Stimulated activated CD8-positive, alpha-beta memory T cell treated with anti-CD3 and anti-CD28 coated beads, Interleukin-15, amount 100 ng/mL, for 48 hours (primary cell): Measurements from ENCODE around the gene PDE7B.
A peak's percentile ranks its signal among the peaks of the same experiment; 100 is the strongest.

ENCODE experiments used
- DNase-seq, 2 donors: peaks; one replicate each; pipeline ENCODE4 v3.0.0-alpha.2; 2020; ENCODE audit warnings: low read depth in 2 of 2

PDE7B gene

DNA sequence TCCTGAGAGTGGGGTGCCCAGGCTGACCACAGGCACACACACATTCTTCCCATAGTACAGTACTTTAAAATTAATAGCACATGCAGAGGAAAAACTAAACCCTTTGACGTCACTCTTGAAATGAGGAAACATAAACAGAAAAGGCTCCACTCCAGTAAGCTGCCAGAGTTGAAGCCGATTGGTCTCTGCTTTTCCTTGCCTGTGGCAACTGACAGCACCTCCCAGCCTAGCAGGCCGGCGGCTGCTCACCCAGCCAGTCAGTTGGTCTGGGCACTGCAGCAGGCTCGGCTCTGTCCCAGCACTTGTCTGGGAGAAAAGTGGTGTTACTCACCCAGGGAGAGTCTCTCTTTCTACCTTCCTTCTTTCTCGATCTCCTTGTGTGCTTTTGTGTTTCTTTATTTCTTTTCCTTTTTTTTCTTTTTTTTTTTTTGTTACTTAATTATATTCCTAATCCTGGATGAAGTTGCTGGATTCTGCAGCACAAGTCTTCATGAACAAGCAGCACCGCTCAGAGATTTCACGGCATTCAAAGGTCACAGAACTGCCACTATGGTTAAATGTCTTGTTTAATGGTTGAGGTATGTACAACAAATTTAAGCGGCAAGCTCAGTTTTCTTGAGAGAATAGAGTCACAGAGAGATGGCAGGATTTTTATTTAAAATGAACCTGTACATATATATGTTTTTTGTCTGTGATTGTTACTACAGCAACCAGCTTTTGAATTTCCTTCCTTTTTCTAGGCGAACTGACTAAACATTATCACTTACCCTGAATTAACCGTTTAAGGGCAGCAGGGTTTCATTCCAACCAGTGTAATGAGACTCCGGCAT lies at the start of gene PDE7B:
Gene PDE7B, plus strand, starts transcription at position 260 of the 830 bp plus-strand sequence.
- DNase-seq = peak; percentile 21 to 25

DNA sequence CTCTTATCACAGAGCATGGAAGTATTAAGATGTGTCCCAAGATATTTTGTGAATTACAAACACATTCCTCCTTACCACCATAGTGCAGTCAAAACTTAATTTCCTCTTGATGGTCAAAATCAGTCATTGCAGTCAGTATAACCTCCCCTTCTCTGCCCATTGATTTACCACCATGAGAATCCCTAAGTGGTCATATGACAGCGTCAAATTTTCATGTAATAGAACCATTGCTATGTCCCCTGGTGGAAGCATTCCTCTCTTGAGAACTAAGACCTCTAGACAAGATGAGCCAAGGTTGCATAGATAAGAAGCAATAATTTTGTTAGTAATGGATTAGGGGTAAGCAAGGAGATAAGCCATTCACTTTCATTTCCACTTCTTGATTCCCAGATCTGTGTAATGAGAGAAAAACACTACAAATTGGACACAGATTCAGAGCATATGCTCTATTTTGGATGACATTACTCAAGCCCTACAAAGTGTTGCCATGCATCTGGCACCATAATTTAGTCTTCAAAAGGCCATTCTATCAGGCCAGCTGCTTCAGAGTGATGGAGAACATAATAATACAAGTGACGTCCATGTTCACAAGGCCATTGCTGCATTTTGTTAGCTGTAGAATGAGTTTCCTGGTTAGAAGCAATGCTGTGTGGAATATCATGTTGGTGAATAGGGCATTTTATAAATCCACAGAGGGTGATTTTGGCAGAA lies 49.6 kb upstream of the PDE7B start:
- no peak for DNase-seq

DNA sequence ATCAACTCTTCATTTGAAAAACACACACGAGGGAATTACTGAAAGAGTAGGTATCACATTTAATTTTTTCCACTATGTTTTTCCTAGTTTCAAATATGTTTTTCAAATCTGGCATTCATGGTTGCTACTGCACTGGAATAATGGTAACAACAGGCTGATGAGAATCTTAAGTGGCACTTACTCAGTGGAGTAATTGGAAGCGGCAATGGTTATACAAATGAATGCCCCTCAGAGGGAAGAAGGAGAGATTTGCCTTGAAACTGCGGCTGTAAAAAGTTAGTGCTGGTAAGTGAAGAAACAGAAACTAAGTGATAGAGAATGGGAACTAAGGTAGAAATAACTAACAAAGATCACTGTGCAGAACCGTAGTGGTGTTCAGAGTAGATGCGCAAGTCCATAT lies 41.0 kb upstream of the PDE7B start:
- no peak for DNase-seq

GRCh38 chr6:135811170-135811569 lies 40.3 kb upstream of the PDE7B start:
- DNase-seq = no peak

- no peak for DNase-seq
These were observed 39.6 kb upstream of the PDE7B start for GRCh38 chr6:135811644-135812526.

- DNase-seq = no peak
These were observed 38.1 kb upstream of the PDE7B start for GRCh38 chr6:135813401-135813800.

DNA sequence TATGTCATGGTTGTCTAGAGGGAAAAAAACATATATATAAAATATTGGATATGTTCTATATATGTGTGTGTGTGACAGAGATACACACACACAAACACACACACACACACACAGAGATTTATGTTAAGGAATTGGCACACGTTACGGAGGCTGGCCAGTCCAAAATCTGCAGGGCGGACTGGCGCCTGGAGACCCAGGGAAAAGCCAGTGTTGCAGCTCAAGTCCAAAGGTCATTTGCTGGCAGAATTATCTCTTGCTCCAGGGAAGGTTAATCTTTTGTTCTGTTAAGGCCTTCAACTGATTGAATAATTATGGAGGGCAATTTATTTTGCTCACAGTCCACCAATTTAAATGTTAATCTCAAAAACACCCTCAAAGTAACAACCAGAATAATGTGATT lies 37.5 kb upstream of the PDE7B start:
- no peak for DNase-seq

DNA sequence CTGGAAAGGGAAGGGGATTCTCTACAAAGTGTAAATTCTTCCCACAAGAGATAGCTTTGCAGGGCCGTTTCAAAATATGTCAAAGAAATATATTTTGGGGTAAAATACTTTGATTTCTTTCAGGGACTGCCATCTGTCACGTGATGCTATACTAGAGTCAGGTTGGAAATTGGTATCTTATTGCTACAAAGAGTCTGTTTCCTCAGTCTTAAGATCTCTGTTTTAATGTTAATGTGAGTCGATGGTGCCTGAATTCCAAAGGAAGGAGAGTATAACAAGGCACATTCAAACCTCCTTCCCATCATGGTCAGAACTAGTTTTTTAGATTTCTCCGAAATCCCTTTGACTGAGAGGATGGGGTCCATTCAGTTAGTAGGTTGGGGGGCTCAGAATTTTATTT lies 36.3 kb upstream of the PDE7B start:
- no peak for DNase-seq

DNA sequence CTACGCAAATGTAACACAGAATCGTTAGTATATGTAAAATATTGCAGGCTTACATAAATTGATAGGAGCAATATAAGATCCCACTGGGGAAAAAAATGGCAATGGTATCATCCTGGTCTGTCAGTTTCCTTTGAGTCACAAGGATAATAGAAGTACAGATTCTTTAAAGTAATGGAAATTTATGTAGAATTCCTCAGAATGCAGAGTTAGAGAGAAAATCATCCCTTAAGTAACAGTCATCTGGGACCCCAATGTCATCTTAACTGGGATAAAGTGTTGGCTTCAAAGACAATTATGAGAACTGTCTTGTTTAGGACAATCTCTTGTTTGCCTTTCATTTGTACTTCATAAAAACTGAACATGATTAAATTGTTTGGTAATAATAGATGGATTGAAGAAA lies 34.5 kb upstream of the PDE7B start:
- no peak for DNase-seq

DNA sequence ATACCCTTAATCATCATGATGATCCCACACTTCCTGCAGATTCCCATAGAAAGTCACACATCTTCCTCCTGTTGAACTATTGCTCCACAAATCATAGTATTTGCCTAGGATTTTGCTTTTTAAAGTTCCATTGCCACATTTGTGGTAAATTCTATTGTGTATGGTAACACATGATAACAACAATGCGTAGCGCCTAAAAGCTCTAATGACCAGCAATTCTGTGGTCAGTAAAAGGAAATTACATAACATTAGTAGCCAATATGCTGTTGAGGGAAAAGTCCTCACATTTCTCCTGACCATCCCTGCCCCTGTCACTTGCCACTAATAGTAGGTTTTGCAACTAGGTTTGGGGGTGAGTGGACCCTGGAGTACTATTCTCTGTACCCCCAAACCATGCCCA lies 31.8 kb upstream of the PDE7B start:
- no peak for DNase-seq

- DNase-seq = no peak
These were observed 31.2 kb upstream of the PDE7B start for GRCh38 chr6:135820340-135820739.

DNA sequence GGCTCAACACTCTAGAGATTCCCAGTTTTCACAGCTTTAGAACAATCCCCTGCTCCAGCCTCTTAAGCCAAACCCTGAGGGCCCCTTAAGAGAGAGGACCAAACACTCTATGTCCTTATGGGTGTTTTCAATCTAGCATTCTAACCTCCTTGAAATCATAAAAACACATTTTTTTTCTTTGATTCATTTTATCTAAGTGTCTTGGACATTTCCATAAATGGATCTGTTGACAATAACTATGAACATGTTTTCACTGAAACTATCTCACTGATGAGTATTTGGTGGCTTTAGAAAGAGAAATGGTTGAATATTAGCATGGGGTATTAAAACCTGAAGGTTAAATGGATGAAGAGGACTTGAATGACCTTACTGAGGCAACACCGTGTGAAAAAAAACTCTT lies 27.6 kb upstream of the PDE7B start:
- DNase-seq = no peak

DNA sequence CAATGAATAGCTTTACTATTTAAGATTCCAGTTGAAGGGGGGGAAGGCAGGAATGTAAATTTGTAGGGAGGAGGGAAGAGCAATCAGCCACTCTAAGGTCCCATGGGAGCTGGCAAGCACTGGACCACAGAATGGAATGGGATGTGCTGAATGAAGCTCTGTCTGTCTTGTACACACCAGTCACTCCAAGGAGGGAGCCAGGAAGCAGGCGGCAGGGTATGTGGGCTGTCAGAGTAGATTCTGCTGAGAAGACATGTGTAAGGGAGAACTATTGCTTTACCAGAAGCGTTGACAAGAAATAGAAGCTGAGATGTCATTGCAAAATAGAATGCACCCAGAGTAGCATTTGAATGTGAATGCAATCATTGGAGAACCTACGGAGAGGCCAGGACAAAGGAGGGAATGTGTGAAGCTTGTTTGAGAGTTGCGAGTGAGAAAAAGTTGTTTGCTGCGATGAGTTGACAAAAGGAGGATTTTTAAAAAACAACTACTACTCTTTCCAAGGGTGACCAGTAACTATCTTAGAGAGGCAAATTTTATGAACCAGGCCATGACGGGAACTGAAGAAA lies 25.2 kb upstream of the PDE7B start:
- DNase-seq = no peak

DNA sequence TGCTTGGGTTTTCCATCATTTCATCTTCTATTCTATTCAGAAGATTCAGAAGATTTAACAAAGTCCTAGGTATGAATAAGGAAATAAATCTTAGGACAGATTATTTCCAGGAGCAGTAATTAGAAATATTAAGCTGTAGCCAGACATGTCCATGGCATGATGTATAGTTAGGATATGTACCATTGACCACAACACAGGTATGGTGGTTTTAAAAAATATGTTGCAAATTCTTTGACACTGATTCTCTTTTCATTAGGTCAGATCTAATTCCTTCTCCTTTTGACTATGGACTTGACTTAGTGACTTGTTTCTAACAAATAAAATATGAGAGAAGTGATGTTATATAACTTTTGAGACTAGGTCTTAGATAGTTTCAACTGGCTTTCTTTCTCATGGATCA lies 23.5 kb upstream of the PDE7B start:
- DNase-seq = no peak

DNA sequence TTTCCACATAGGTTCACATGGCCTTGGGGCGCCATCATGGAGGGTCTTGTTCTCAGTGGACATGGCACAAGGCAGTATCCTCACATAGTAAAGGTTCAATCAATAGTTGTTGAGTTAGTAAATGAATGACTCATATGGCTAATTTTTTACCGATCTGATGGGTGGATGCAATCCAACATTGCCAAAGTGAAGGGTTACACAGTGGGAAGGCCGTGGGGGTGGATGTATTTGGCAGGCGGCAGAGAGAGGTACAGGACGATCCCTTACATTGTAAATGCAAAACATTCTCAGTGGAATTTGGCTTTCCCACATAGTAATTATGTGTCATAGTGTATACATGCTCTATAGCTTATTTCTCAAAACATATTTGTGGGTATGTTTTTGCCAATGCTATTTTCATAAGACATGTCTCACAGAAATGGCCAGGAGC lies 21.0 kb upstream of the PDE7B start:
- no peak for DNase-seq

DNA sequence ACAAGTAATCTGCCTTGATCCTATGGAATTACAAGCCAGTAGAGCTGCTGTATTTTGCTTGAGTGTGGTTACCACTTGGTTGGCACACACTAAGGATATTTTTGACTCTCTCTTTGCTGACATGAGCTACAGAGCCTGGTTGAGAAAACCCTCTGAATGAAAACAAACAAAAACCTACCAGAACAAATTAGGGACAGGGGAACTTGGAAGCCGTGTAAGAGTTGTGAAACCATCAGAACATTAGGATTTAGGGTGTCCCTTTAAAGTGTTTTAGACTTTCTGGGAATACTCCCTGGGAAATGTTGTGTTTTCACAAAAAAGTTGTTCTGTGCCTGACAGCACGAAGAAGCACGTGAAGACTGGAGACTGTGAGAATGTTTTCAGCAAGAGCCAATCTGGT lies 20.5 kb upstream of the PDE7B start:
- no peak for DNase-seq

GRCh38 chr6:135832166-135832565 lies 19.3 kb upstream of the PDE7B start:
- no peak for DNase-seq

- DNase-seq = no peak
These were observed 17.7 kb upstream of the PDE7B start for GRCh38 chr6:135833771-135834170.

DNA sequence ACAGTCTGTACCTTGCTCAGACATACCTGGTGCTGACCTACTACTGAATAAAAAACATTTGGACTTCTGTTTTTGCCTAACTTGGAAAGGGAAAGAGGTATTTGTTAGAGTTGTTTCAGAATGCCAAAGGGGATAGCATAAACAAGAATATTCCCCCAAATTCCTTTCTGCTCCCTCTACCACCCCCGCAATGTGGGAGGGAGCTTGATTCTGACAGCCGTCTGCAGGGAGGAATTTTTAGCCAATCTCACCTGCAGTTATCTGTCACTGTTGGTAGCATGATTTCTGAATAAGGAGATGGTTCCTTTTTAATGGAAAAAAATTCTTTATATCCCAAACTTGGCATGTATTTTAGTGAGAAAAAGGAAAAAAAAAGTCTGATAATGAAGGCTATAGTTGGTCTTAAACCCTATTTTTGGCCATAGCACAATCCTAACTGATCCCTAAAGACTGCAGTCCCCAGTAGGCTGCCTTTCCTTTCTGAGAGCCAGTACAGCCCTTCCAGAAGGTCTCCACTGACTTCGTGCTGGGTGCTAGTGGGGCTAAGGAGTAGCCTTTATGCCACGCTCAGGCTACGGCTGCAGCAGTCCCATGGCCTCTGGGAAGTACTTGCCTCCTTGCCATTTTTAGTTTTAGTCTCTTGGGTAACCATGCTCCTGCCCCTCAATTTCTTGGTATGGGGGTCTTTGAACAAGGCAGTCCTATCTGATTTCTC lies 13.6 kb upstream of the PDE7B start:
- no peak for DNase-seq

DNA sequence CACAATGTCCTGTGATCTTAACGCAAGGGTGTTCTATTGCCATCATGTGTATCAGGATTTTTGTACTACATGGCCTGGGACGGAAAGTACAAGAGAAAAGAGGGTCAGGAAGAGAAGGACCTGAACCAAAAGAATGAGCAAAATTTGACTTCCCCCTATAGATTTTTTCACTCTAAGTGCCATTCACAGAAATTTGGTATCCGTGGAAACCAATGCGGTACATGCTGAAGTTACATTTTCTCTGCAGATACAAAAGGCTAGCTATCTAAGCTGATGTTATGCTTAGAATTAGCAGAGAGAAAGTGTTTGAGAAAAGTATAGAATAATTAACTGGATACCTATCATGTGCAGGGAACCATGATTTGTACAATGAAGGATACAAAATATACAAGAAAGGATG lies 12.4 kb upstream of the PDE7B start:
- no peak for DNase-seq
